HCT116 (cell line): ENCODE results near the gene KLHL22. TPM values are rescaled to one million over a fixed set of nuclear protein-coding genes. Genes with fewer than 3 reads are reported as not detected.

Experiments
- ATAC-seq: fragments of 200-7000 bp; cut with Tn5 transposase; 2 replicates; pipeline ENCODE4 v1.9.1; 2020; ENCODE audit warnings: mild to moderate bottlenecking, moderate library complexity
- BruUV-seq: library from RNA; stranded (reverse); fragments of 400-500 nt; replicated peaks from 2 replicates; lab custom pipeline; 2021; lab: Mats Ljungman, UMichigan
- CTCF ChIA-PET: fragments of 300-600 bp; sonication (Branson Sonifier 250); formaldehyde crosslinking; loops from one replicate; lab custom pipeline; 2021; ENCODE audit warnings: antibody characterized with exemption; lab: Charles Lee
- POLR2A ChIA-PET: fragments of 300-600, 350-600 bp; sonication (Branson Sonifier 250); formaldehyde crosslinking; loops from one replicate; lab custom pipeline; 2021; ENCODE audit warnings: antibody characterized with exemption; lab: Charles Lee
- RAD21 ChIA-PET, 2 experiments: fragments of 300-600 bp; sonication (Branson Sonifier 250); formaldehyde crosslinking; loops; one replicate each; lab custom pipeline; 2023; ENCODE audit warnings: low total read pairs in 2 of 2; ENCODE audit not compliant: uncharacterized antibody in 2 of 2, unreplicated experiment in 2 of 2, low non-redundant PET in 1 of 2; lab: Charles Lee
- DNase-seq: peaks from one replicate; pipeline ENCODE4 v3.0.0-alpha.2; 2010; ENCODE audit warnings: low read depth, low spot score
- H2AFZ ChIP-seq: fragments of 200-600 bp; shearing (Covaris generic), sonication (generic); 2 replicates; pipeline ENCODE4 v1.6.1; 2017; ENCODE audit warnings: low read depth, mixed run types, mixed read lengths, antibody characterized with exemption, low read length; ENCODE audit not compliant: poor library complexity, severe bottlenecking
- H3K27ac ChIP-seq: 2 replicates; pipeline ENCODE4 v1.5.1; 2012; ENCODE audit warnings: low read depth, low read length
- H3K27me3 ChIP-seq: fragments of 200-600 bp; sonication (generic); 2 replicates; pipeline ENCODE4 v1.6.1; 2016; ENCODE audit warnings: mixed run types, low read length, mixed read lengths; ENCODE audit not compliant: insufficient read depth
- H3K36me3 ChIP-seq, 2 experiments: fragments of 200-500 bp in 1 of 2; fragments of 200-600 bp in 1 of 2; sonication (Bioruptor generic) in 1 of 2; sonication (generic) in 1 of 2; 2 replicates each; pipeline versions ENCODE4 v1.5.1 to v1.6.1; 2014 to 2016; ENCODE audit warnings: low read length in 2 of 2, inconsistent platforms in 1 of 2, mixed read lengths in 1 of 2, mixed run types in 1 of 2; ENCODE audit not compliant: insufficient read depth in 2 of 2, control insufficient read depth in 1 of 2
- H3K4me1 ChIP-seq, 2 experiments: fragments of 200-600 bp in 1 of 2; sonication (generic) in 1 of 2; 2 replicates each; pipeline versions ENCODE4 v1.5.1 to v1.6.1; 2012 to 2017; ENCODE audit warnings: low read length in 2 of 2, inconsistent platforms in 1 of 2, mild to moderate bottlenecking in 1 of 2, mixed read lengths in 1 of 2, mixed run types in 1 of 2, moderate library complexity in 1 of 2; ENCODE audit not compliant: insufficient read depth in 2 of 2, control insufficient read depth in 1 of 2
- H3K4me2 ChIP-seq: fragments of 200-600 bp; sonication (generic); 2 replicates; pipeline ENCODE4 v1.6.1; 2017; ENCODE audit warnings: mixed run types, low read length, mixed read lengths
- H3K4me3 ChIP-seq, 2 experiments: fragments of 200-600 bp in 1 of 2; sonication (generic) in 1 of 2; replicated peaks in 1 of 2; 2 replicates each; pipeline ENCODE4 v1.5.1; 2011 to 2016; ENCODE audit warnings: low read length in 2 of 2, control low read depth in 1 of 2, low read depth in 1 of 2, mild to moderate bottlenecking in 1 of 2, mixed read lengths in 1 of 2, mixed run types in 1 of 2
- H3K79me2 ChIP-seq: fragments of 200-600 bp; sonication (generic); 2 replicates; pipeline ENCODE4 v1.6.1; 2017; ENCODE audit warnings: mild to moderate bottlenecking, mixed run types, low read length, moderate library complexity, mixed read lengths; ENCODE audit not compliant: insufficient read depth
- H3K9ac ChIP-seq: fragments of 200-600 bp; sonication (generic); 2 replicates; pipeline ENCODE4 v1.6.1; 2016; ENCODE audit warnings: low read length, mixed read lengths
- H3K9me2 ChIP-seq: fragments of 200-600 bp; sonication (generic), shearing (Covaris generic); 2 replicates; pipeline ENCODE4 v1.6.1; 2017; ENCODE audit warnings: mixed run types, mild to moderate bottlenecking, moderate library complexity; ENCODE audit not compliant: insufficient read depth
- H3K9me3 ChIP-seq, 2 experiments: fragments of 200-500 bp in 1 of 2; fragments of 200-600 bp in 1 of 2; sonication (Bioruptor generic) in 1 of 2; sonication (generic) in 1 of 2; 2 replicates each; pipeline ENCODE4 v1.6.1; 2014 to 2017; ENCODE audit warnings: low read length in 2 of 2, mixed read lengths in 2 of 2, inconsistent platforms in 1 of 2, low read depth in 1 of 2, mild to moderate bottlenecking in 1 of 2, mixed run types in 1 of 2, moderate library complexity in 1 of 2; ENCODE audit not compliant: control insufficient read depth in 1 of 2, insufficient read depth in 1 of 2
- H4K20me1 ChIP-seq: fragments of 200-600 bp; sonication (generic), shearing (Covaris generic); 2 replicates; pipeline ENCODE4 v1.6.1; 2017; ENCODE audit warnings: mixed run types, mild to moderate bottlenecking, moderate library complexity; ENCODE audit not compliant: insufficient read depth
- EGR1 ChIP-seq: IDR thresholded peaks from 2 replicates; pipeline ENCODE4 v1.6.1; 2012; ENCODE audit warnings: low read depth
- EZH2 ChIP-seq: fragments of 200-600 bp; sonication (generic); IDR thresholded peaks from 2 replicates; pipeline ENCODE4 v1.6.1; 2017; ENCODE audit warnings: antibody characterized with exemption, mixed run types
- POLR2AphosphoS5 ChIP-seq: IDR thresholded peaks from 2 replicates; pipeline ENCODE4 v1.6.1; 2011; ENCODE audit warnings: mild to moderate bottlenecking, low read depth, low read length, moderate library complexity
- SP1 ChIP-seq: IDR thresholded peaks from 2 replicates; pipeline ENCODE4 v1.6.1; 2012; ENCODE audit warnings: low read depth
- SRF ChIP-seq: IDR thresholded peaks from 2 replicates; pipeline ENCODE4 v1.6.1; 2012; ENCODE audit warnings: low read depth
- intact Hi-C: fragments of 100-400 bp; cut with micrococcal nuclease; formaldehyde crosslinking; loops from 2 replicates; pipeline ENCODE4 v1.10.0; 2022
- total RNA-seq: library from RNA; stranded (reverse); gene quantifications from one replicate; pipeline ENCODE4 v1.2.1, GENCODE V29; 2021; ENCODE audit not compliant: unreplicated experiment
- TF ChIP-seq, protein P1 (sequence below): IDR thresholded peaks from 2 replicates; pipeline ENCODE4 v1.6.1; 2011; ENCODE audit warnings: mild to moderate bottlenecking, low read length, moderate library complexity; ENCODE audit not compliant: insufficient replicate concordance; ENCODE audit errors: extremely low read depth

KLHL22 gene
- total RNA-seq, 1 experiment from 2014 or later: 16.4 TPM

DNA sequence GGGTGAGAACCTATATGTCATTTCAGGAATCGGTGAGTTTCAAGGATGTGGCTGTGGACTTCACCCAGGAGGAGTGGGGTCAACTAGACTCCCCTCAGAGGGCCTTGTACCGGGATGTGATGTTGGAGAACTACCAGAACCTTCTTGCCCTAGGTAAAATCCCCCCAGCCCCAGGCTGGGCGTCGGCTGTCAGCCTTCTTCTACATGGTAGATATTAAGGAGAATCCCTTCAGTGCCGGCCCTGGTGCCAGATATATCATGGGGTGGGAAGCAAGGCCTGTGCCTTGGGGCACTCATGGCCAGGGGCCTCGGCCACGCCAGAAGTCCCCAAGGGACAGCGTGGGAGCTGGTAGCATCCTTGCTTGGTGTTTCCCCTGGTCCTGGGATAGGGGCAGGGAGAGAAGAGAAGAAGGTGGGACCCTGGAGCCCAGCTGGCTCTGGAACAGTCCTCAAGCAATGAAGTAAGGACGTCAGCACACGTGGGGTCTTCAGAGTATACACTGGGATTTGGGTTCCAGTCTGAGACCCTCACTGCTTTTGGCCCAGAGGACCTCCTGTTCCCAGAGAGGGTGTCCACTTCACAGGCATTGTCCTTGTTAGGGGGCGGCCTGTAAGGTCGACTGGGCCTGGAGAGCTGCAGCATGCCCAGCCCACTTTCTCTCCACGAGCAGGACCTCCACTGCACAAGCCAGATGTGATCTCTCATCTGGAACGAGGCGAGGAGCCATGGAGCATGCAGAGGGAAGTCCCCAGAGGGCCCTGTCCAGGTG, 94.8 kb downstream of the KLHL22 start:
- RAD21 ChIA-PET: no interaction called here
- intact Hi-C loops: no loop called here
- CTCF ChIA-PET: no interaction called here
- no peak overlapping the region for H3K9ac ChIP-seq
- no TSS peak for BruUV-seq
- no peak for ATAC-seq
- peaks cover 7% of the 10 kb centered on the region; the same call in 1 of the 2 replicates for H3K79me2 ChIP-seq
- no peak overlapping the region for H3K4me2 ChIP-seq
- peaks cover 0 to 3% of the 10 kb centered on the region in 2 experiments; a peak in 3 of 4 replicates for H3K36me3 ChIP-seq
- H3K4me3 ChIP-seq: no peak overlapping the region
- H3K27me3 ChIP-seq: no peaks in the 10 kb centered on the region
- H3K9me3 ChIP-seq: no peaks in the 10 kb centered on the region
- H4K20me1 ChIP-seq: no peaks in the 10 kb centered on the region
- no peak overlapping the region for H3K27ac ChIP-seq
- H3K4me1 ChIP-seq: no peaks in the 10 kb centered on the region
- no peaks in the 10 kb centered on the region for H3K9me2 ChIP-seq
- no peak for TF ChIP-seq SRF
- TF ChIP-seq SP1: no peak
- TF ChIP-seq POLR2AphosphoS5: no peak
- no peak for TF ChIP-seq EGR1
- TF ChIP-seq, protein P1, sequence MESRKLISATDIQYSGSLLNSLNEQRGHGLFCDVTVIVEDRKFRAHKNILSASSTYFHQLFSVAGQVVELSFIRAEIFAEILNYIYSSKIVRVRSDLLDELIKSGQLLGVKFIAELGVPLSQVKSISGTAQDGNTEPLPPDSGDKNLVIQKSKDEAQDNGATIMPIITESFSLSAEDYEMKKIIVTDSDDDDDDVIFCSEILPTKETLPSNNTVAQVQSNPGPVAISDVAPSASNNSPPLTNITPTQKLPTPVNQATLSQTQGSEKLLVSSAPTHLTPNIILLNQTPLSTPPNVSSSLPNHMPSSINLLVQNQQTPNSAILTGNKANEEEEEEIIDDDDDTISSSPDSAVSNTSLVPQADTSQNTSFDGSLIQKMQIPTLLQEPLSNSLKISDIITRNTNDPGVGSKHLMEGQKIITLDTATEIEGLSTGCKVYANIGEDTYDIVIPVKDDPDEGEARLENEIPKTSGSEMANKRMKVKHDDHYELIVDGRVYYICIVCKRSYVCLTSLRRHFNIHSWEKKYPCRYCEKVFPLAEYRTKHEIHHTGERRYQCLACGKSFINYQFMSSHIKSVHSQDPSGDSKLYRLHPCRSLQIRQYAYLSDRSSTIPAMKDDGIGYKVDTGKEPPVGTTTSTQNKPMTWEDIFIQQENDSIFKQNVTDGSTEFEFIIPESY: no peak
- no peak for TF ChIP-seq EZH2
- POLR2A ChIA-PET: no interaction called here
- no peak overlapping the region for H2AFZ ChIP-seq
- no peak for DNase-seq
